Keratinocyte (primary cell): Measurements from ENCODE around the gene QRICH2. TPM values are rescaled to one million over a fixed set of nuclear protein-coding genes. Genes with fewer than 3 reads are reported as not detected.

Experiments used
- DNase-seq: peaks from one replicate; pipeline ENCODE4 v3.0.0-alpha.2; 2011; ENCODE audit warnings: low read depth, missing footprints, low spot score
- FAIRE-seq: peaks from 2 replicates; lab custom pipeline; 2011; peaks lifted over from hg19 to GRCh38; lab: Jason Lieb, UNC
- H2AFZ ChIP-seq: 2 replicates; pipeline ENCODE4 v1.6.0; 2012; ENCODE audit warnings: low read length, control low read depth, inconsistent platforms; ENCODE audit not compliant: control insufficient read depth
- H3K27ac ChIP-seq: 2 replicates; pipeline ENCODE4 v1.5.1; 2011; ENCODE audit warnings: low read length; ENCODE audit not compliant: control insufficient read depth, insufficient read depth
- H3K27me3 ChIP-seq: 3 replicates; pipeline ENCODE4 v1.6.0; 2011; ENCODE audit warnings: low read length; ENCODE audit not compliant: control insufficient read depth, insufficient read depth; ENCODE audit errors: extremely low read depth
- H3K36me3 ChIP-seq, 2 experiments: 2 replicates in 1 of 2; 3 replicates in 1 of 2; pipeline ENCODE4 v1.5.1; 2011; ENCODE audit warnings: low read length in 2 of 2, mild to moderate bottlenecking in 1 of 2; ENCODE audit not compliant: control insufficient read depth in 2 of 2, insufficient read depth in 2 of 2; ENCODE audit errors: extremely low read depth in 1 of 2
- H3K4me1 ChIP-seq: 3 replicates; pipeline ENCODE4 v1.5.1; 2011; ENCODE audit warnings: low read length; ENCODE audit not compliant: control insufficient read depth, insufficient read depth; ENCODE audit errors: extremely low read depth
- H3K4me2 ChIP-seq: 3 replicates; pipeline ENCODE4 v1.6.0; 2011; ENCODE audit warnings: low read depth, low read length; ENCODE audit not compliant: control insufficient read depth, insufficient read depth; ENCODE audit errors: extremely low read depth
- H3K4me3 ChIP-seq, 3 experiments: fragments of 200-600 bp in 1 of 3; sonication (generic) in 1 of 3; 2 replicates in 2 of 3; 3 replicates in 1 of 3; pipeline ENCODE4 v1.5.1; 2011 to 2016; ENCODE audit warnings: low read length in 3 of 3, mild to moderate bottlenecking in 3 of 3, control low read depth in 2 of 3, inconsistent platforms in 1 of 3, low read depth in 1 of 3, mixed read lengths in 1 of 3, mixed run types in 1 of 3, moderate library complexity in 1 of 3; ENCODE audit not compliant: control insufficient read depth in 2 of 3, insufficient read depth in 2 of 3; ENCODE audit errors: extremely low read depth in 1 of 3
- H3K79me2 ChIP-seq: 2 replicates; pipeline ENCODE4 v1.6.0; 2012; ENCODE audit warnings: low read length; ENCODE audit not compliant: control insufficient read depth, insufficient read depth
- H3K9ac ChIP-seq: 3 replicates; pipeline ENCODE4 v1.6.0; 2011; ENCODE audit warnings: low read length; ENCODE audit not compliant: control insufficient read depth, insufficient read depth; ENCODE audit errors: extremely low read depth
- H3K9me1 ChIP-seq: 3 replicates; pipeline ENCODE4 v1.6.0; 2011; ENCODE audit warnings: low read length; ENCODE audit not compliant: control insufficient read depth, insufficient read depth; ENCODE audit errors: extremely low read depth
- H3K9me3 ChIP-seq: 2 replicates; pipeline ENCODE4 v1.5.1; 2012; ENCODE audit warnings: low read depth, low read length; ENCODE audit not compliant: control insufficient read depth
- H4K20me1 ChIP-seq: 3 replicates; pipeline ENCODE4 v1.6.0; 2011; ENCODE audit warnings: low read length; ENCODE audit not compliant: control insufficient read depth, insufficient read depth; ENCODE audit errors: extremely low read depth
- CTCF ChIP-seq, 3 experiments: IDR thresholded peaks in 1 of 3; conservative IDR thresholded peaks in 1 of 3; optimal IDR thresholded peaks in 1 of 3; 2 replicates in 2 of 3; 3 replicates in 1 of 3; pipeline versions ENCODE3 to v1.5.1; 2011; ENCODE audit warnings: low read length in 3 of 3, mild to moderate bottlenecking in 3 of 3, moderate library complexity in 2 of 3, control low read depth in 1 of 3, inconsistent platforms in 1 of 3; ENCODE audit not compliant: insufficient read depth in 2 of 3; ENCODE audit errors: extremely low read depth in 1 of 3
- EZH2 ChIP-seq: IDR thresholded peaks from one replicate; pipeline ENCODE4 v1.6.1; 2012; ENCODE audit warnings: inconsistent platforms, mild to moderate bottlenecking, low read length, moderate library complexity
- dilution Hi-C: fragments of 300-500 bp; cut with MboI; formaldehyde crosslinking; loops from one replicate; pipeline ENCODE4 v1.7.0; 2020; ENCODE audit warnings: low sequenced_read_pairs; ENCODE audit not compliant: extremely low pct_ligation_motif_present
- polyA plus RNA-seq, 5 experiments: library from polyadenylated mRNA; depleted of rRNA in 3 of 5; stranded (reverse) in 3 of 5; stranded (forward) in 1 of 5; unstranded in 1 of 5; fragments of >200 nt; gene quantifications; 1 replicate in 1 of 5; 2 replicates in 3 of 5; 3 replicates in 1 of 5; pipeline versions ENCODE4 v1.2.1 to v1.2.3, GENCODE V29; 2011 to 2012; ENCODE audit warnings: missing spikeins in 2 of 5, low read depth in 1 of 5, low replicate concordance in 1 of 5

QRICH2 gene
- polyA plus RNA-seq, 1 donor (not counting 4 experiments of a cell fraction or from before 2014, with no cell fraction given): 1.6 TPM

GRCh38 chr17:76356803-76357456 lies 48.9 kb upstream of the QRICH2 start:
- H3K9ac ChIP-seq: no peak overlapping the region
- H3K27me3 ChIP-seq: no peaks in the 10 kb centered on the region
- no peaks in the 10 kb centered on the region for H3K36me3 ChIP-seq
- H3K9me3 ChIP-seq: no peaks in the 10 kb centered on the region
- H3K4me2 ChIP-seq: no peak overlapping the region
- FAIRE-seq (no peak), DNase-seq (no peak)
- no peak for TF ChIP-seq EZH2
- no peak for TF ChIP-seq CTCF (optimal IDR thresholded peaks at IDR 0.05 in 1 of 3, IDR thresholded peaks at IDR 0.05 in 1 of 3, conservative IDR thresholded peaks at IDR 0.05 in 1 of 3; ENCODE audit: extremely low read depth in 1 of 3, insufficient read depth in 2 of 3, low read length in 3 of 3)
- H3K9me1 ChIP-seq: no peaks in the 10 kb centered on the region
- dilution Hi-C loops: no loop called here
- H3K4me1 ChIP-seq: peaks cover 22% of the 10 kb centered on the region
- H3K27ac ChIP-seq: no peak overlapping the region
- H3K4me3 ChIP-seq: no peak overlapping the region
- H4K20me1 ChIP-seq: no peaks in the 10 kb centered on the region
- H3K79me2 ChIP-seq: peaks cover 10% of the 10 kb centered on the region
- H2AFZ ChIP-seq: no peak overlapping the region

- Histone ChIP-seq H3K79me2 (peaks cover 23% of the 10 kb centered on the region), H3K36me3 (no peaks in the 10 kb centered on the region), H3K27me3 (no peaks in the 10 kb centered on the region), H3K27ac (no peak overlapping the region), H4K20me1 (no peaks in the 10 kb centered on the region), H3K9me3 (no peaks in the 10 kb centered on the region), H2AFZ (peak overlapping the region; percentile 56), H3K9me1 (no peaks in the 10 kb centered on the region), H3K4me2 (peak overlapping the region; percentile 94), H3K9ac (peak overlapping the region; percentile 94), H3K4me3 (no peak overlapping the region), H3K4me1 (peaks cover 16% of the 10 kb centered on the region)
- dilution Hi-C loops: no loop called here
- no peak for TF ChIP-seq EZH2
- TF ChIP-seq CTCF (optimal IDR thresholded peaks at IDR 0.05 in 1 of 3, IDR thresholded peaks at IDR 0.05 in 1 of 3, conservative IDR thresholded peaks at IDR 0.05 in 1 of 3; ENCODE audit: extremely low read depth in 1 of 3, insufficient read depth in 2 of 3, low read length in 3 of 3): no peak
- FAIRE-seq: no peak
- DNase-seq: no peak
These were observed 46.8 kb upstream of the QRICH2 start for GRCh38 chr17:76354747-76355310.
